Neural cell (in vitro differentiated cells): ENCODE measurements around the gene ECE1.
"Not testable (repeated sequence)": the region's sequence is repeated elsewhere in the genome, so short reads cannot be mapped to it uniquely, and the experiment has no call there.

Experiments used
- EP300 ChIP-seq: fragments of 450-650 bp; conservative IDR thresholded peaks from 2 replicates; pipeline ENCODE4 v1.6.1; 2014; ENCODE audit warnings: antibody characterized with exemption, mild to moderate bottlenecking, moderate library complexity; ENCODE audit not compliant: poor library complexity, severe bottlenecking
- EZH2 ChIP-seq: fragments of 200-600, 300-800 bp; shearing (Covaris generic), sonication (generic); IDR thresholded peaks from 2 replicates; pipeline ENCODE4 v1.6.1; 2014; ENCODE audit warnings: antibody characterized with exemption, low read length, borderline replicate concordance, mild to moderate bottlenecking; ENCODE audit not compliant: insufficient read depth, poor library complexity, severe bottlenecking
- MXI1 ChIP-seq: fragments of 450-650 bp; conservative IDR thresholded peaks from 2 replicates; pipeline ENCODE4 v1.6.1; 2014; ENCODE audit warnings: antibody characterized with exemption, mild to moderate bottlenecking; ENCODE audit not compliant: poor library complexity, severe bottlenecking
- POLR2AphosphoS5 ChIP-seq: IDR thresholded peaks from 2 replicates; pipeline ENCODE4 v1.6.1; 2012
- RAD21 ChIP-seq: fragments of 450-650 bp; conservative IDR thresholded peaks from 2 replicates; pipeline ENCODE4 v1.6.1; 2014; ENCODE audit warnings: antibody characterized with exemption, mild to moderate bottlenecking, moderate library complexity
- REST ChIP-seq: IDR thresholded peaks from 2 replicates; pipeline ENCODE4 v1.6.1; 2012; ENCODE audit warnings: borderline replicate concordance
- SMC3 ChIP-seq: fragments of 450-650 bp; conservative IDR thresholded peaks from 2 replicates; pipeline ENCODE4 v1.6.1; 2014; ENCODE audit warnings: antibody characterized with exemption, mild to moderate bottlenecking, moderate library complexity; ENCODE audit not compliant: poor library complexity
- TAF1 ChIP-seq: IDR thresholded peaks from 2 replicates; pipeline ENCODE4 v1.6.1; 2012; ENCODE audit warnings: low read depth
- TF ChIP-seq, protein P1 (sequence below): fragments of 450-650 bp; IDR thresholded peaks from 2 replicates; pipeline ENCODE4 v1.5.1; 2014; ENCODE audit warnings: antibody characterized with exemption, mild to moderate bottlenecking, moderate library complexity; ENCODE audit not compliant: poor library complexity, severe bottlenecking

DNA sequence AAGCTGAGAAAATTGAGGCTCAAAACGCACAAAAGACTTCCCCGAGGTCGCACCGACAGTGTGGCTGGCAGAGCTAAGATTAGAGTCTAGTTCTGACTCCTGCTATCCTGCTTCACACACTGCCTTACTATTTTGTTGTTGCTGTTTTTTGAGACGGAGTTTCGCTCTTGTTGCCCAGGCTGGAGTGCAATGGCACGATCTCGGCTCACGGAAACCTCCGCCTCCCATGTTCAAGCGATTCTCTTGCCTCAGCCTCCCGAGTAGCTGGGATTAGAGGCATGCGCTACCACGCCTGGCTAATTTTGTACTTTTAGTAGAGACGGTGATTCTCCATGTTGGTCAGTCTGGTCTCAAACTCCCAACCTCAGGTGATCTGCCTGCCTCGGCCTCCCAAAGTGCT, 112.0 kb downstream of the ECE1 start:
- not testable (repeated sequence) for TF ChIP-seq POLR2AphosphoS5, EP300, REST, EZH2, MXI1, SMC3, RAD21, TAF1
- TF ChIP-seq, protein P1, sequence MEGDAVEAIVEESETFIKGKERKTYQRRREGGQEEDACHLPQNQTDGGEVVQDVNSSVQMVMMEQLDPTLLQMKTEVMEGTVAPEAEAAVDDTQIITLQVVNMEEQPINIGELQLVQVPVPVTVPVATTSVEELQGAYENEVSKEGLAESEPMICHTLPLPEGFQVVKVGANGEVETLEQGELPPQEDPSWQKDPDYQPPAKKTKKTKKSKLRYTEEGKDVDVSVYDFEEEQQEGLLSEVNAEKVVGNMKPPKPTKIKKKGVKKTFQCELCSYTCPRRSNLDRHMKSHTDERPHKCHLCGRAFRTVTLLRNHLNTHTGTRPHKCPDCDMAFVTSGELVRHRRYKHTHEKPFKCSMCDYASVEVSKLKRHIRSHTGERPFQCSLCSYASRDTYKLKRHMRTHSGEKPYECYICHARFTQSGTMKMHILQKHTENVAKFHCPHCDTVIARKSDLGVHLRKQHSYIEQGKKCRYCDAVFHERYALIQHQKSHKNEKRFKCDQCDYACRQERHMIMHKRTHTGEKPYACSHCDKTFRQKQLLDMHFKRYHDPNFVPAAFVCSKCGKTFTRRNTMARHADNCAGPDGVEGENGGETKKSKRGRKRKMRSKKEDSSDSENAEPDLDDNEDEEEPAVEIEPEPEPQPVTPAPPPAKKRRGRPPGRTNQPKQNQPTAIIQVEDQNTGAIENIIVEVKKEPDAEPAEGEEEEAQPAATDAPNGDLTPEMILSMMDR: not testable (repeated sequence)
